ENCODE measurements around the gene LRRC3C.

The LRRC3C gene

GRCh38 chr17:39927101-39927928 lies at the start of gene LRRC3C, which contains the start of gene ORMDL3:
TSS of gene LRRC3C (plus strand) at chr17:39927732. CDS start at chr17:39941524, 13,792 bp downstream.
TSS of gene ORMDL3 (minus strand) at chr17:39927601. CDS start at chr17:39924203, 3,398 bp downstream.
- TF ChIP-seq GATA2 (IDR thresholded peaks at IDR 0.05; ENCODE audit: low read depth, low read length) (no peak), GATA3 (IDR thresholded peaks at IDR 0.05; ENCODE audit: low read depth, low read length) (no peak)

- no peak for TF ChIP-seq GATA2 (IDR thresholded peaks at IDR 0.05; ENCODE audit: low read depth, low read length)
- no peak for TF ChIP-seq GATA3 (IDR thresholded peaks at IDR 0.05; ENCODE audit: low read depth, low read length)
Measured at GRCh38 chr17:39887078-39887477, 40.5 kb upstream of the LRRC3C start.

GRCh38 chr17:39889200-39889599 lies 38.3 kb upstream of the LRRC3C start:
- TF ChIP-seq GATA2 (IDR thresholded peaks at IDR 0.05; ENCODE audit: low read depth, low read length), result no peak
- TF ChIP-seq GATA3 (IDR thresholded peaks at IDR 0.05; ENCODE audit: low read depth, low read length), result no peak

GRCh38 chr17:39894681-39895376 lies 32.7 kb upstream of the LRRC3C start:
- no peak for TF ChIP-seq GATA3 (IDR thresholded peaks at IDR 0.05; ENCODE audit: low read depth, low read length)

GRCh38 chr17:39898088-39898487 lies 29.4 kb upstream of the LRRC3C start:
- TF ChIP-seq GATA3 (IDR thresholded peaks at IDR 0.05; ENCODE audit: low read depth, low read length) (no peak), GATA2 (IDR thresholded peaks at IDR 0.05; ENCODE audit: low read depth, low read length) (no peak)

GRCh38 chr17:39899215-39899614 lies 28.3 kb upstream of the LRRC3C start:
- TF ChIP-seq GATA2 (IDR thresholded peaks at IDR 0.05; ENCODE audit: low read depth, low read length) (no peak), GATA3 (IDR thresholded peaks at IDR 0.05; ENCODE audit: low read depth, low read length) (no peak)

- TF ChIP-seq GATA2 (IDR thresholded peaks at IDR 0.05; ENCODE audit: low read depth, low read length), result no peak
- no peak for TF ChIP-seq GATA3 (IDR thresholded peaks at IDR 0.05; ENCODE audit: low read depth, low read length)
Measured at GRCh38 chr17:39903158-39903884, 24.2 kb upstream of the LRRC3C start.

- TF ChIP-seq GATA3 (IDR thresholded peaks at IDR 0.05; ENCODE audit: low read depth, low read length) (no peak), GATA2 (IDR thresholded peaks at IDR 0.05; ENCODE audit: low read depth, low read length) (no peak)
Measured at GRCh38 chr17:39904990-39905288, 22.6 kb upstream of the LRRC3C start.

- TF ChIP-seq GATA2 (IDR thresholded peaks at IDR 0.05; ENCODE audit: low read depth, low read length) (no peak), GATA3 (IDR thresholded peaks at IDR 0.05; ENCODE audit: low read depth, low read length) (no peak)
Measured at GRCh38 chr17:39908789-39909352, 18.7 kb upstream of the LRRC3C start.

- TF ChIP-seq GATA3 (IDR thresholded peaks at IDR 0.05; ENCODE audit: low read depth, low read length) (no peak), GATA2 (IDR thresholded peaks at IDR 0.05; ENCODE audit: low read depth, low read length) (no peak)
Measured at GRCh38 chr17:39913989-39914388, 13.5 kb upstream of the LRRC3C start.

- TF ChIP-seq GATA2 (IDR thresholded peaks at IDR 0.05; ENCODE audit: low read depth, low read length) (no peak), GATA3 (IDR thresholded peaks at IDR 0.05; ENCODE audit: low read depth, low read length) (no peak)
Measured at GRCh38 chr17:39915559-39915958, 12.0 kb upstream of the LRRC3C start.

GRCh38 chr17:39916918-39917317 lies 10.6 kb upstream of the LRRC3C start:
- no peak for TF ChIP-seq GATA3 (IDR thresholded peaks at IDR 0.05; ENCODE audit: low read depth, low read length)
- TF ChIP-seq GATA2 (IDR thresholded peaks at IDR 0.05; ENCODE audit: low read depth, low read length), result no peak

GRCh38 chr17:39919087-39919683 lies 8.3 kb upstream of the LRRC3C start:
- TF ChIP-seq GATA3 (IDR thresholded peaks at IDR 0.05; ENCODE audit: low read depth, low read length) (no peak), GATA2 (IDR thresholded peaks at IDR 0.05; ENCODE audit: low read depth, low read length) (no peak)
